ENCODE data around the gene SLC2A5.

SLC2A5 gene

GRCh38 chr1:9044236-9044635 lies 25.2 kb downstream of the SLC2A5 start:
- no peak for DNase-seq (ENCODE audit: low read depth)
- no peak overlapping the region for H3K4me3 ChIP-seq (ENCODE audit: low read depth, low read length)
- TF ChIP-seq CTCF (IDR thresholded peaks at IDR 0.05; ENCODE audit: control insufficient read depth, extremely low read depth, insufficient read depth) = no peak

- no peak for DNase-seq (ENCODE audit: low read depth)
- no peak overlapping the region for H3K4me3 ChIP-seq (ENCODE audit: low read depth, low read length)
- no peak for TF ChIP-seq CTCF (IDR thresholded peaks at IDR 0.05; ENCODE audit: control insufficient read depth, extremely low read depth, insufficient read depth)
These were observed 27.2 kb downstream of the SLC2A5 start for GRCh38 chr1:9042272-9042671.

GRCh38 chr1:9041116-9041779 lies 28.2 kb downstream of the SLC2A5 start:
- no peak for TF ChIP-seq CTCF (IDR thresholded peaks at IDR 0.05; ENCODE audit: control insufficient read depth, extremely low read depth, insufficient read depth)
- DNase-seq (ENCODE audit: low read depth) = no peak
- no peak overlapping the region for H3K4me3 ChIP-seq (ENCODE audit: low read depth, low read length)

- DNase-seq (ENCODE audit: low read depth) = no peak
- no peak overlapping the region for H3K4me3 ChIP-seq (ENCODE audit: low read depth, low read length)
- no peak for TF ChIP-seq CTCF (IDR thresholded peaks at IDR 0.05; ENCODE audit: control insufficient read depth, extremely low read depth, insufficient read depth)
These were observed 28.8 kb downstream of the SLC2A5 start for GRCh38 chr1:9040659-9041030.

- no peak overlapping the region for H3K4me3 ChIP-seq (ENCODE audit: low read depth, low read length)
- no peak for TF ChIP-seq CTCF (IDR thresholded peaks at IDR 0.05; ENCODE audit: control insufficient read depth, extremely low read depth, insufficient read depth)
- no peak for DNase-seq (ENCODE audit: low read depth)
These were observed 29.4 kb downstream of the SLC2A5 start for GRCh38 chr1:9039761-9040658.

- TF ChIP-seq CTCF (IDR thresholded peaks at IDR 0.05; ENCODE audit: control insufficient read depth, extremely low read depth, insufficient read depth) = no peak
- H3K4me3 ChIP-seq (ENCODE audit: low read depth, low read length) = no peak overlapping the region
- DNase-seq (ENCODE audit: low read depth) = no peak
These were observed 30.3 kb downstream of the SLC2A5 start for GRCh38 chr1:9038881-9039760.
